Brain microvascular endothelial cell (primary cell): ENCODE data around the gene KIF13A.

Experiments used
- DNase-seq: peaks from one replicate; pipeline ENCODE4 v3.0.0-alpha.2; 2020
- H3K27ac ChIP-seq: fragments of 250-450 bp; sonication (Bioruptor Pico); 2 replicates; pipeline ENCODE4 v1.5.1; 2020; ENCODE audit warnings: mild to moderate bottlenecking, moderate library complexity
- H3K27me3 ChIP-seq: fragments of 250-450 bp; sonication (Bioruptor Pico); replicated peaks from 2 replicates; pipeline ENCODE4 v1.5.1; 2020; ENCODE audit warnings: mild to moderate bottlenecking
- H3K36me3 ChIP-seq: fragments of 250-450 bp; sonication (Bioruptor Pico); replicated peaks from 2 replicates; pipeline ENCODE4 v1.5.1; 2020; ENCODE audit warnings: mild to moderate bottlenecking
- H3K4me3 ChIP-seq: 2 replicates; pipeline ENCODE4 v1.5.1; 2011; ENCODE audit warnings: low read depth, mild to moderate bottlenecking, control low read depth, low read length, moderate library complexity
- CTCF ChIP-seq: IDR thresholded peaks from 2 replicates; pipeline ENCODE4 v1.5.1; 2011; ENCODE audit warnings: low read depth, mild to moderate bottlenecking, moderate library complexity, low read length, control low read depth, inconsistent platforms; ENCODE audit errors: missing control alignments
- in situ Hi-C: cut with HindIII; loops from 2 replicates; pipeline ENCODE4 v1.10.0; 2017; ENCODE audit warnings: low sequenced_read_pairs, low pct_ligation_motif_present

The KIF13A gene

DNA sequence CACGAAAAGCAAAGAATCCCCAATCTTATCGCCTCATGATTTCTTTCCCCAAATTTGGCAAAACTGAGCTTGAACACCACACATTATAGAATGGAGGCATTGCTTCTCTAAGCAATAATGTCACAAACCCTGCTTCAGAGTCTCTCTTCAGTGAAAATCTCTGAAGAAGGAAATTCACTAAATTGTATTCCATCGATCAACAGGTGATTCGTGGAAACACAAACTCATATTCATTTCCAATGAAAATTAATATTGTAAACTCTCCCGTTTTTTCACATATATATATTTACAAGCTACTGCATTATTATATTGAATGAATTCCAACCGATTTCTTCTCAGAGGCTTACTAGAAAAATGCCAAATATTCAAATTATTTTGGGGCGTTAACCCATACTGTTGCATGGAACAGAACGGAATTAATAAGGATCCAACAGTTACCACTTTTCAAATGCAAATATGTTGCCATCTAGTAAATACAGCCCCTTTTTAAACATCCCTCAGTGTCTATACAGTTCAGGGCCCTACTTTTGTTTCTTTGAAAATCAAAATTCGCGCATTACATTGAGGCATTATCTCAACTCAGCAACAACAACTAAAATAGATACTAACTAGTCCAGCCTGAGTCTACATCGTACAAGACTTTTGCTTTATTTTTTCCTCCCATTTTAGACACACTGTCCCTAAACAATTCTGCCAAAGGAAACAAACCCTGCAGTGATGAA lies 1.3 kb downstream of the KIF13A start:
- peak overlapping the region; percentile 77 for H3K4me3 ChIP-seq
- no peaks in the 10 kb centered on the region for H3K36me3 ChIP-seq
- peak overlapping the region; percentile 33 for H3K27ac ChIP-seq
- no peak for DNase-seq
- TF ChIP-seq CTCF = no peak
- H3K27me3 ChIP-seq = no peaks in the 10 kb centered on the region
- in situ Hi-C loops = no loop called here

DNA sequence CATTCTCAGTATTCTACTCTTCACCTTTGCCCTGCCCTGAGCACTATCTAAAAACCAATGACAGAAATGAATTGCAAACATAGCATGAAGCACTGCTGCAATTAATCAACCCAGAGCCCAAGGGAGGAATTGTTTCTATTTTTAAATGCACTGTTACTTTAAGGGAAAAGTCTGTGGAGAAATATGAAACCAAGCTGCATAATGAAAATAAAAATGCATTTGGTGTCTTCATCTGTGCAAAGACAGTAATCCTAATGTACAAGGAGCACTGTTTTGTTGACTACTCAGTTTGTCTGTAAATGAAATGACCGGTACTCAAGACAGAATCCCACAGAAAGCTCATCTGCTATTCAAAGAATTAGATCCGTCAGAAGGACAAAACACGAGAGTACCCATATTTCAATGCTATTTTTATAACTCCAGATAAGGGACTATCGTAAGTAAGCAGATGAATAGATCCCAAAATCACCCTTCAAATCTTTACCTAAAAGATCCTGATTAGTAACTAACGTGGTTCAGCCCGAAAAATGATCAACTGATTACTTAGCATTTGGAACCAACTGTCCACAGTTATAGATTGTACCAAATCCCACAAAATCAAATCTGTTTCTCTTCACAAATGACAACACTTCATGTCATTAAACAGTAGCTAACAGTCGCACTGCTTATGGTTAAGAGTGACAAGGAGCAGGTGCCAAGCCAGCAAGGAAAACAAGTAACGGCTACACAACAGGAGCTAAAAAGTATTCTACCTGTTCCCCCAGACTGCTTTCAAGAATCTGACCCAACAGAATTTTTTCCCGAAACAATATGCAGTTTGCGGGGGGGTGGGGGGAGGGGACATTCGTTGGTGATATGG lies 2.4 kb downstream of the KIF13A start:
- DNase-seq = no peak
- Histone ChIP-seq H3K36me3 (no peaks in the 10 kb centered on the region), H3K27me3 (no peaks in the 10 kb centered on the region), H3K27ac (no peak overlapping the region), H3K4me3 (peak overlapping the region; percentile 20)
- no peak for TF ChIP-seq CTCF
- in situ Hi-C loops = no loop called here

DNA sequence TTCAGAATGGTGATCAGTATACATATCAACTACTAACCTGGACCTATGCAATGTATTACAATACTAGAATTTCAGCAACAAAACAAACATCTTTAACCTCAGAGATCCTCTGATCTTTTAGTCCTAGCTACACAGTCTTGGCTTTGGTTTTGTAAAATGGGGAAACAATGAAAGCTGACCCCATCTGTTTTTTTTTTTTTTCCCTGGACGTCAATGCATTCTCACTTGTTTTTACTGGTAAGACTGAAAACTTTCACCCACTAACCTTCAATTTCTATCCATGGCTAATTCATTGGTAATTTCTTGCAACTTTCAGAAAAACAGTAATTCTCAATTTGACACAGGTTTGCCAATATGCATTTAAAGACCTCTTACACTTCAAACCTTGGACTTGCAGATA lies 3.0 kb downstream of the KIF13A start:
- no peaks in the 10 kb centered on the region for H3K27me3 ChIP-seq
- no peak overlapping the region for H3K4me3 ChIP-seq
- no peak for TF ChIP-seq CTCF
- H3K27ac ChIP-seq = no peak overlapping the region
- DNase-seq = no peak
- in situ Hi-C loops = no loop called here
- H3K36me3 ChIP-seq = no peaks in the 10 kb centered on the region

DNA sequence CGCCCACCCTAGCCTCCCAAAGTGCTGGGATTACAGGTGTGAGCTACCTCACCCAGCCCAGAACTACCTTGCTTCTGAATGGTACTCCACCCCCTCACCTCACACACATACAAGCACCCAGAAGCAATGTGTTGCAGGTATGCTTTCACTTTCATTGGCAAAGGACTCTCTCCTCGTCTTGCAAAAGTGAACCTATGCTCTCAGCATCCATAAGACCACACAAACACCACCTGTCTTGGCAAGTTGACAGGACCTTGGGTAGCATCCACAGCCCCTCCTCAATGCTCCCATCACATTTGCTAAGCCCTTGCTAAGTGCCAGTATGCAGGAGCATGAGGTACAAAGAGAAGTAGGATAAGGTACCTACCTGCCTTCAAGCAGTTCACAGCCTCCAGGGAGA lies 3.7 kb downstream of the KIF13A start:
- H3K4me3 ChIP-seq = no peak overlapping the region
- no peaks in the 10 kb centered on the region for H3K27me3 ChIP-seq
- no peak for DNase-seq
- no peak overlapping the region for H3K27ac ChIP-seq
- no peak for TF ChIP-seq CTCF
- in situ Hi-C loops = no loop called here
- no peaks in the 10 kb centered on the region for H3K36me3 ChIP-seq

DNA sequence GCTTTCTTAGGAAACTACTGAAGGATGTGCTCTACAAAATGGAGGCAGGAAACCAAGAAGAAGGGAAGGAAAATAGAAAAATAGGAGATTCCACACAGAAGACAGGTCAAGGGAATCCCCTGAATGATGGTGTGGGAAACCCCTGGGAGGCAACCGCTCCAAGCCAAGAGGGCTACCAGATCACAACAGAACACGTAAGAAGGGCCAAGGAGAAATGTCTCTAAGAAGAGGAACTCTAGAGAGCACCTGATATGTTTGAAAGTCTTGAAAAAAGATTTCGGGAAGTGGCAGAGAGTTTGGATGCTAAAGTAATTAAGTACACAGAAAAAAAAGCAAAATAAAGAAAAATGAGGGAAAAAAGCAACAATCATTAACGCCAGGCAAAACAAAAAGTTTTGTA lies 7.1 kb downstream of the KIF13A start:
- DNase-seq = no peak
- H3K36me3 ChIP-seq = no peaks in the 10 kb centered on the region

More for the DNA sequence above, 7.1 kb downstream of the KIF13A start:
- TF ChIP-seq CTCF = no peak
- Histone ChIP-seq H3K27me3 (no peaks in the 10 kb centered on the region), H3K27ac (no peak overlapping the region), H3K4me3 (no peak overlapping the region)
- in situ Hi-C loops = no loop called here
